ENCODE measurements around the gene CFAP58.

- TF ChIP-seq CTCF (IDR thresholded peaks at IDR 0.05 in 4 of 5, conservative IDR thresholded peaks at IDR 0.05 in 1 of 5) (no peak), POLR2A (IDR thresholded peaks at IDR 0.05) (no peak)
Observed at GRCh38 chr10:104359811-104360210, 6.2 kb downstream of the CFAP58 start.
